ENCODE measurements around the gene KLRC1.
"Not testable (repeated sequence)": the region's sequence is repeated elsewhere in the genome, so short reads cannot be mapped to it uniquely, and the experiment has no call there.

Gene KLRC1

DNA sequence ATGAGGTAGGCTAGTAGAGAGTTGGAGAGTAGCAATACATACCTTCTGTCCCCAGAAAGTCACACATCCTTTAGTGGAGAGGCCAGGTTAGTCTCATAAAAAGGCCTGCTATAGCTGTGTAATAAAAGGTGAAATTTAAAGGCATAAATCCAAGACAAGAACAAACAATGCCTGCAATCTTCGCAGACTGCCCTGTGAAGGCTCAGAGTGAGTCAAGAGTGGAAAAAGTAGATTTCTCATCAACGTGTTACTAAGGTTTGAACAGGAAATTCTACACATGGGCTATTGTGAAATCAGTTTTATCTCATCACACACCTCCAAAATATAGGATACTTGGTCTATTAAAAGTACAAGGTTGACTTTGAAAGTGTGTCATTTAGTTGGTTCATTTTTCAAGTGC, at the start of gene KLRC1:
TSS of gene KLRC1 (minus strand) at position 222 of the 400 bp plus-strand sequence. CDS start 2,221 bp downstream, outside the sequence.
- no peak within 1 kb of the TSS for H3K4me3 ChIP-seq (ENCODE audit: low read length)
- H3K9me3 ChIP-seq (ENCODE audit: control insufficient read depth, low read length), result no peaks in the 10 kb centered on the region
- H3K4me1 ChIP-seq (ENCODE audit: control insufficient read depth, insufficient read depth, low read length), result no peaks in the 10 kb centered on the region
- H3K36me3 ChIP-seq (ENCODE audit: control insufficient read depth, insufficient read depth, low read length), result no peaks in the 10 kb centered on the region
- no peaks in the 10 kb centered on the region for H3K27me3 ChIP-seq (ENCODE audit: control insufficient read depth, insufficient read depth, low read length)
- no peak within 1 kb of the TSS for H3K9ac ChIP-seq (ENCODE audit: low read length)

DNA sequence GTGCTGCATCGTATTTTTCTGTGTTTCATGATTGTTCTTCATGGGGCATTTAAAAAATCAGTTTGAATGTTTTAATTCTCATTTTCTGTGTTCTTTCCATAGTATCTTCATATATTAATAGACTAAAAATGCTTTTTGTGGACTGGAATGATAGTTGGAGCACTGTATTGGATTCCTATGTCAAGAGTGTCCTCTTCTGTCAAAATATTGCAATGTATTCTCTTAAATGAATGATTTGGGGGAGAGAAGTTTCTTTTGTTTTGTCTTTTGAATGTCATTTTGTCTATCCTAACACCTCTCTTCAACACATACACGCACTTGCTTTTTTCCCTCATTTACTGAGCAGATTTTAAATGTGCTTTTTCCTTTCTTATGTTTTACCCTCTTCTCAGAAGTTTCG, 47.9 kb upstream of the KLRC1 start:
- no peaks in the 10 kb centered on the region for H3K27me3 ChIP-seq (ENCODE audit: control insufficient read depth, insufficient read depth, low read length)
- no peaks in the 10 kb centered on the region for H3K4me1 ChIP-seq (ENCODE audit: control insufficient read depth, insufficient read depth, low read length)
- H3K9me3 ChIP-seq (ENCODE audit: control insufficient read depth, low read length), result no peaks in the 10 kb centered on the region
- no peak overlapping the region for H3K9ac ChIP-seq (ENCODE audit: low read length)
- no peaks in the 10 kb centered on the region for H3K36me3 ChIP-seq (ENCODE audit: control insufficient read depth, insufficient read depth, low read length)
- H3K4me3 ChIP-seq (ENCODE audit: low read length), result no peak overlapping the region

DNA sequence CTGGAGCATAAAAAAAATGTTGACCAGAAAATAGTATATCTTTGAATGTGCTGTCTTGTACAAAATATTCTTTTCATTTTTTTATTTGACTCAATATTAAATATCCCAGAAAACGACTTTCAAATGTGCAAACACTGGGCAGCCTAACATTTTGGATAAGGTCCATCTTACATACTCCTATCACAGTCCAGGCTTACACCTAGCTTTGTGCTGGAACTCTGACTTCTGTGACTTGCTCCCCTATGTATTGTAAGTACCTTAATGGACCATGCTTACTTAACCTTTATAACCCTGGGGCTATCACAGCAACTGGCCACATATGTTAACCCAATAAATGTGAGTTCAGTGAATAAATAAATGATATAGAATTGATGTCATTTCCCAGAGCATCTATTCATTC, 44.9 kb upstream of the KLRC1 start:
- Histone ChIP-seq H3K27me3 (ENCODE audit: control insufficient read depth, insufficient read depth, low read length) (no peaks in the 10 kb centered on the region), H3K4me3 (ENCODE audit: low read length) (no peak overlapping the region), H3K36me3 (ENCODE audit: control insufficient read depth, insufficient read depth, low read length) (no peaks in the 10 kb centered on the region), H3K9me3 (ENCODE audit: control insufficient read depth, low read length) (no peaks in the 10 kb centered on the region), H3K9ac (ENCODE audit: low read length) (no peak overlapping the region), H3K4me1 (ENCODE audit: control insufficient read depth, insufficient read depth, low read length) (no peaks in the 10 kb centered on the region)

DNA sequence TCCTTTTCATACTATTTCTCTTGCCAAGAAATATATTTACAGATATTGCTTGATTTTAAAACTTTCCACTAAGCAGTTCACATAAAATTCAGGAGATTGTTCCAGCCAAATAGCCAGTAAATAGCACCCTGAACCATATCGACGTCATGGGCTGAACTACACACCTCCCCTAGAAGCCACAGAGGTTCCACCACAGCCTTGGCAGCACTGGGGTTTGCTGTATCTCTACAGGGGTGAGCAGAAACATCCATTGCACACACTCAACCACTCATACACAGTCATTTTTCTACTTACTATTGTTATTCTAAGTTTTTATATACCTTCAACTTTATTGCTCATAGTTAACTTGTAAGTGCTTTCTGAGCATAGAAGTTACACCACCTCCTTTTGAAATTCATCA, 44.4 kb upstream of the KLRC1 start:
- H3K4me1 ChIP-seq (ENCODE audit: control insufficient read depth, insufficient read depth, low read length), result no peaks in the 10 kb centered on the region
- no peaks in the 10 kb centered on the region for H3K9me3 ChIP-seq (ENCODE audit: control insufficient read depth, low read length)
- no peaks in the 10 kb centered on the region for H3K36me3 ChIP-seq (ENCODE audit: control insufficient read depth, insufficient read depth, low read length)
- no peaks in the 10 kb centered on the region for H3K27me3 ChIP-seq (ENCODE audit: control insufficient read depth, insufficient read depth, low read length)
- no peak overlapping the region for H3K9ac ChIP-seq (ENCODE audit: low read length)
- H3K4me3 ChIP-seq (ENCODE audit: low read length), result no peak overlapping the region

DNA sequence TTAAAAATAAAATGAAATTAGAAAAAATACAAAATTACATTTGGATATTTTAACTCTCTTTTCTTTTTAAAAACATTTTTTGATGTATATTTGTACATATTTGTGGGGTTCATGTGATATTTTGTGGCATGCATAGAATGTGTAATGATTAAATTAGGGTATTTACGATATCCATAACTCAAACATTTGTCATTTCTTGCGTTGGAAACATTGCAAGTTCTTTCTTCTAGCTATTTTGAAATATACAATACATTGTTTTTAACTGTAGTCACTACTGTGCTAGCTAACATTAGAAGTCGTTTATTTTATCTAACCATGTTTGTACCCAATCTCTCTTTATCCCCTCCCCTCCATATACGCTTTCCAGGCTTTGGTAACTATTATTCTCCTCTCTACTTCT, 38.6 kb upstream of the KLRC1 start:
- no peaks in the 10 kb centered on the region for H3K36me3 ChIP-seq (ENCODE audit: control insufficient read depth, insufficient read depth, low read length)

DNA sequence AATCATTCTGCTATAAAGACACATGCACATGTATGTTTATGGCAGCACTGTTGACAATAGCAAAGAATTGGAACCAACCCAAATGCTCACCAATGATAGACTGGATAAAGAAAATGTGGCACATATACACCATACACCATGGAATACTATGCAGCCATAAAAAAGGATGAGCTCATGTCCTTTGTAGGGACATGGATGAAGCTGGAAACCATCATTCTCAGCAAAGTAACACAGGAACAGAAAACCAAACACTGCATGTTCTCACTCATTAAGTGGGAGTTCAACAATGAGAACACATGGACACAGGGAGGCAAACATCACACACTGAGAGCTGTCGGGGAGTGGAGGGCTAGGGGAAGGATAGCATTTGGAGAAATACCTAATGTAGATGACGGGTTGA, 34.2 kb upstream of the KLRC1 start:
- not testable (repeated sequence) for H3K9ac ChIP-seq (ENCODE audit: low read length); H3K27me3 ChIP-seq (ENCODE audit: control insufficient read depth, insufficient read depth, low read length); H3K4me1 ChIP-seq (ENCODE audit: control insufficient read depth, insufficient read depth, low read length); H3K36me3 ChIP-seq (ENCODE audit: control insufficient read depth, insufficient read depth, low read length); H3K9me3 ChIP-seq (ENCODE audit: control insufficient read depth, low read length); H3K4me3 ChIP-seq (ENCODE audit: low read length)

More for the DNA sequence above, 38.6 kb upstream of the KLRC1 start:
- no peak overlapping the region for H3K4me3 ChIP-seq (ENCODE audit: low read length)
- H3K4me1 ChIP-seq (ENCODE audit: control insufficient read depth, insufficient read depth, low read length), result no peaks in the 10 kb centered on the region
- H3K9ac ChIP-seq (ENCODE audit: low read length), result no peak overlapping the region
- no peaks in the 10 kb centered on the region for H3K9me3 ChIP-seq (ENCODE audit: control insufficient read depth, low read length)
- H3K27me3 ChIP-seq (ENCODE audit: control insufficient read depth, insufficient read depth, low read length), result no peaks in the 10 kb centered on the region

DNA sequence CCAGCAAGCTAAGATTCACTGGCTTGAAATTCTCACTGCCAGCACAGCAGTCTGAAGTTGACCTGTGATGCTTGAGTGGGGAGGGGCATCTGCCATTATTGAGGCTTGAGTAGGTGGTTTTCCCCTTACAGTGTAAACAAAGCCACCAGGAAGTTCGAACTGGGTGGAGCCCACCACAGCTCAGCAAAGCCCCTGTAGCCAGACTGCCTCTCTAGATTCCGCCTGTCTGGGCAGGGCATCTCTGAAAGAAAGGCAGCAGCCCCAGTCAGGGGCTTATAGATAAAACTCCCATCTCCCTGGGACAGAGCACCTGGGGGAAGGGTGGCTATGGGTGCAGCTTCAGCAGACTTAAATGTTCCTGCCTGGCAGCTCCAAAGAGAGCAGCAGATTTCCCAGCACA, 28.7 kb upstream of the KLRC1 start:
- H3K9ac ChIP-seq (ENCODE audit: low read length); H3K9me3 ChIP-seq (ENCODE audit: control insufficient read depth, low read length); H3K4me1 ChIP-seq (ENCODE audit: control insufficient read depth, insufficient read depth, low read length); H3K4me3 ChIP-seq (ENCODE audit: low read length); H3K36me3 ChIP-seq (ENCODE audit: control insufficient read depth, insufficient read depth, low read length); H3K27me3 ChIP-seq (ENCODE audit: control insufficient read depth, insufficient read depth, low read length): not testable (repeated sequence)

DNA sequence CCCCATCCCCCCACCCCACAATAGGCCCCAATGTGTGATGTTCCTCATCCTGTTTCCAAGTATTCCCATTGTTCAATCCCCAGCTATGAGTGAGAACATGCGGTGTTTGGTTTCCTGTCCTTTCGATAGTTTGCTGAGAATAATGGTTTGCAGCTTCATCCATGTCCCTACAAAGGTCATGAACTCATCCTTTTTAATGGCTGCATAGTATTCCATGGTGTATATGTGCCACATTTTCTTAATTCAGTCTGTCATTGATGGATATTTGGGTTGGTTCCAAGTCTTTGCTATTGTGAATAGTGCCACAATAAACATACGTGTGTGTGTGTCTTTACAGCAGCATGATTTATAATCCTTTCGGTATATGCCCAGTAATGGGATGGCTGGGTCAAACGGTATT, 19.6 kb upstream of the KLRC1 start:
- not testable (repeated sequence) for H3K36me3 ChIP-seq (ENCODE audit: control insufficient read depth, insufficient read depth, low read length); H3K27me3 ChIP-seq (ENCODE audit: control insufficient read depth, insufficient read depth, low read length); H3K4me1 ChIP-seq (ENCODE audit: control insufficient read depth, insufficient read depth, low read length); H3K9ac ChIP-seq (ENCODE audit: low read length); H3K4me3 ChIP-seq (ENCODE audit: low read length); H3K9me3 ChIP-seq (ENCODE audit: control insufficient read depth, low read length)

DNA sequence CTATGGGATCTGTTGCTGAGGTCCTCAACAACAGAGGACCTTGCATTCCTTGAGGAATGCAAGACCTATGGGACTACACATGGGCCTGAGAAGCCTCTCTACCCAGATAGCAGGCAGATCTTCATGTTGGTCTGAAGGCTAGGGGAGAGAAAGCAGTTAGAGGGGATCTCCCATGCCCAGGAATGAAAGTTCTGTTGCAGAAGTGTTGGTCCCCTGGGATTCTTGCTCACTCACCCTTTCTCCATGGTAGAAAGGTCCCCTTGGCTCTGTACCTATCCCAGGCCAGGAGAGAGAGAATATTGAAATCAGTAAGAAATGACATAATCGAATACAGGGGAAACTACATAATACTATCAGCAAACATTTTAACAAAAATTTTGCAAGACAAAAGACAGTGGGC, 16.5 kb upstream of the KLRC1 start:
- no peaks in the 10 kb centered on the region for H3K9me3 ChIP-seq (ENCODE audit: control insufficient read depth, low read length)
- H3K4me1 ChIP-seq (ENCODE audit: control insufficient read depth, insufficient read depth, low read length), result no peaks in the 10 kb centered on the region
- H3K27me3 ChIP-seq (ENCODE audit: control insufficient read depth, insufficient read depth, low read length), result no peaks in the 10 kb centered on the region
- H3K4me3 ChIP-seq (ENCODE audit: low read length), result no peak overlapping the region
- no peak overlapping the region for H3K9ac ChIP-seq (ENCODE audit: low read length)
- no peaks in the 10 kb centered on the region for H3K36me3 ChIP-seq (ENCODE audit: control insufficient read depth, insufficient read depth, low read length)

DNA sequence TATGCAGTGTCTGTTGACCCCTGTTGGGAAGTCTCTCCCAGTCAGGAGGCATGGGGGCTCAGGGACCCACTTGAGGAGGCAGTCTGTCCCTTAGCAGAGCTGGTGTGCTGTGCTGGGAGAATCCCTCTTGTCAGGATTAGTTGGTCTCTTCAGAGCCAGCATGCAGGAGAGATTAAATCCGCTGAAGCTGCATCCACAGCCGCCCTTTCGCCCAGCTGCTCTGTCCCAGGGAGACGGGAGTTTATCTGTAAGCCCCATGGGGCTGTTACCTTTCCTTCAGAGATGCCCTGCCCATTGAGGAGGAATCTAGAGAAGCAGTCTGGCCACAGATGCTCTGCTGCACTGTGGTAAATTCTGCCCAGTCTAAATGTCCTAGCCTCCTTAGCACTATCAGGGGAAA, 13.1 kb upstream of the KLRC1 start:
- H3K4me3 ChIP-seq (ENCODE audit: low read length), result no peak overlapping the region
- no peaks in the 10 kb centered on the region for H3K4me1 ChIP-seq (ENCODE audit: control insufficient read depth, insufficient read depth, low read length)
- no peaks in the 10 kb centered on the region for H3K36me3 ChIP-seq (ENCODE audit: control insufficient read depth, insufficient read depth, low read length)
- H3K9ac ChIP-seq (ENCODE audit: low read length), result no peak overlapping the region
- H3K9me3 ChIP-seq (ENCODE audit: control insufficient read depth, low read length), result no peaks in the 10 kb centered on the region
- no peaks in the 10 kb centered on the region for H3K27me3 ChIP-seq (ENCODE audit: control insufficient read depth, insufficient read depth, low read length)

DNA sequence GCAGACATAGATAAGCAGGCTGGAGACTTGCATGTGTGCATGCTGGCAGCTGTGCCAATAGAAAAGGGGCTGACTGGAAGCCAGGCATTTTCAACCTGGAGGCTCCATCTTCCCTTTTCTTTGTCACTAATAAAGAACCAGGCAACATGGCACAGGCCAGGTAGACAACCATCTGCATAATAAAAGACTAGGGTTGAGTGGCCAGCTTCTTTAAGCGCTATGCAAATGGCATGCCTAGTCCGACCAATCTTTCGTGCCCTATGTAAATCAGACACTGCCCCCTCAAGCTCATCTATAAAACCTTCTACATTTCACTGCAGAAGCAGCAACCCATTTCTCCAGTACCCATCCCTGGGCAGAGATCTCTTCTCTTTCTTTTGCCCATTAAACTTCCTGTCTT, 4.6 kb upstream of the KLRC1 start:
- Histone ChIP-seq H3K4me1 (ENCODE audit: control insufficient read depth, insufficient read depth, low read length) (no peaks in the 10 kb centered on the region), H3K36me3 (ENCODE audit: control insufficient read depth, insufficient read depth, low read length) (no peaks in the 10 kb centered on the region), H3K4me3 (ENCODE audit: low read length) (no peak overlapping the region), H3K9me3 (ENCODE audit: control insufficient read depth, low read length) (no peaks in the 10 kb centered on the region), H3K9ac (ENCODE audit: low read length) (no peak overlapping the region), H3K27me3 (ENCODE audit: control insufficient read depth, insufficient read depth, low read length) (no peaks in the 10 kb centered on the region)

DNA sequence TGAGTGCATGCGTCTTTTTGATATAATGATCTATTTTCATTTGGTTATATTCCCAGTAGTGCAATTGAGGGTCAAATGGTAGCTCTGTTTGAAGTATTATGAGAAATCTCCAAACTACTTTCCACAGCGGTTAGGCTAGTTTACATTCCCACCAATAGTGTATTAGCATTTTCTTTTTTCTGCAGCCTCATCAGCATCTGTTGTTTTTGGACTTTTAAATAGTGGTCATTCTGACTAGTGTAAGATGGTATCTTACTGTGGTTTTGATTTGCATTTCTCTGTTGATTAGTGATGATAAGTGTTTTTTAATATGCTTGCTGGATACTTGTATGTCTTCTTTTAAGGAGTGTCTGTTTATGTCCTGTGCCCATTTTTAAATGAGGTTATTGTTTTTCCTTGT, 3.7 kb upstream of the KLRC1 start:
- Histone ChIP-seq H3K4me1 (ENCODE audit: control insufficient read depth, insufficient read depth, low read length) (no peaks in the 10 kb centered on the region), H3K4me3 (ENCODE audit: low read length) (no peak overlapping the region), H3K9me3 (ENCODE audit: control insufficient read depth, low read length) (no peaks in the 10 kb centered on the region), H3K9ac (ENCODE audit: low read length) (no peak overlapping the region), H3K27me3 (ENCODE audit: control insufficient read depth, insufficient read depth, low read length) (no peaks in the 10 kb centered on the region), H3K36me3 (ENCODE audit: control insufficient read depth, insufficient read depth, low read length) (no peaks in the 10 kb centered on the region)

DNA sequence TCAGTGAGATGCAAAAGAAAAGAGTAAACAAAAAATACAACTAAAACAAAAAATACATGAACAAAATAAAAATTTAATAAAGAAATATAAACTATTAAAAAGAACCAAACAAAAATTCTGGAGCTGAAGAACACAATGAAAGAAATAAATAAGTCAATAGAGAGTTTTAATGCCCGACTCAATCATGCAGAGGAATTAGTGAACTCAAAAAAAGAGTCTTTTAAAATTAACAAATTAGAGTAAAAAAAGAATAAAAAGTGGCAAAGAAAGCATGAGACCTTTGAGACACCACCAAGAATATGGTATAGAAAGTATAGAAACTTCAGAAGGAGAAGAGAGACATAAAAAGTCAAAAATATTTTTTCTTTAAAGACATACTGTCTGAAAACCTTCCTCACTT, 2.6 kb upstream of the KLRC1 start:
- Histone ChIP-seq H3K36me3 (ENCODE audit: control insufficient read depth, insufficient read depth, low read length) (no peaks in the 10 kb centered on the region), H3K4me3 (ENCODE audit: low read length) (no peak overlapping the region), H3K4me1 (ENCODE audit: control insufficient read depth, insufficient read depth, low read length) (no peaks in the 10 kb centered on the region), H3K9me3 (ENCODE audit: control insufficient read depth, low read length) (no peaks in the 10 kb centered on the region), H3K27me3 (ENCODE audit: control insufficient read depth, insufficient read depth, low read length) (no peaks in the 10 kb centered on the region), H3K9ac (ENCODE audit: low read length) (no peak overlapping the region)

All from mucosa of stomach (tissue), 1 donor.